Transverse colon (tissue), 4 donors: ENCODE data around the gene XKRX.

ENCODE experiments used
- EP300 ChIP-seq: sonication (generic); formaldehyde crosslinking; IDR thresholded peaks from one replicate; pipeline ENCODE4 v1.6.1; 2017; ENCODE audit warnings: antibody characterized with exemption, low read depth
- POLR2A ChIP-seq: fragments of 450-650 bp; IDR thresholded peaks from one replicate; pipeline ENCODE4 v1.6.1; 2016; ENCODE audit warnings: antibody characterized with exemption, mild to moderate bottlenecking, moderate library complexity
- POLR2AphosphoS5 ChIP-seq, 3 donors: sonication (generic); formaldehyde crosslinking; IDR thresholded peaks; one replicate each; pipeline ENCODE4 v1.6.1; 2016; ENCODE audit warnings: antibody characterized with exemption in 3 of 3
- TF ChIP-seq, protein P1 (sequence below), 5 experiments: fragments of 200-600 bp in 3 of 5; fragments of 450-650 bp in 2 of 5; sonication (generic) in 3 of 5; IDR thresholded peaks; 1 replicate in 2 of 5; 2 replicates in 3 of 5; pipeline ENCODE4 v1.5.1; 2016 to 2017; ENCODE audit warnings: antibody characterized with exemption in 5 of 5, inconsistent platforms in 3 of 5, mild to moderate bottlenecking in 2 of 5, moderate library complexity in 1 of 5

DNA sequence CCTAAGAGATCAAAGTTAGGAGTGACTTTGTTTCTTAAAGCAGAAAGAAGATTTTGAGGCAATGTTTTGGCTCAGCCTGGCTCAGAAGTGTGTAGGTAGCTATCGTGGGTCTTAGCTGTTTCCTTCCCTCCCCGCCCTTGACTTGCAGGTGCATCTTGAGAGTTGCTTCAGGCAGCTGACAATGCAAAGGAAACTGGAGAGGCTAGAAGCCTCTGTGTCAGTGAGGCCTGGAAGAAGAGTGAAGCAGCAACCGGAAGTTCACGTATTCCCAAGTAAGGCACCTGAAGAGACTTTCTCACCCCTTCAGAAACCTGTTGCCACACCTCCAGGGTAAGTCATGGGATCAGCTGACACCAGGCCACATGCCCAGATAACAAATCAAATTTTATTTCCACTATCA is 10.6 kb upstream of the XKRX start:
- TF ChIP-seq, protein P1, sequence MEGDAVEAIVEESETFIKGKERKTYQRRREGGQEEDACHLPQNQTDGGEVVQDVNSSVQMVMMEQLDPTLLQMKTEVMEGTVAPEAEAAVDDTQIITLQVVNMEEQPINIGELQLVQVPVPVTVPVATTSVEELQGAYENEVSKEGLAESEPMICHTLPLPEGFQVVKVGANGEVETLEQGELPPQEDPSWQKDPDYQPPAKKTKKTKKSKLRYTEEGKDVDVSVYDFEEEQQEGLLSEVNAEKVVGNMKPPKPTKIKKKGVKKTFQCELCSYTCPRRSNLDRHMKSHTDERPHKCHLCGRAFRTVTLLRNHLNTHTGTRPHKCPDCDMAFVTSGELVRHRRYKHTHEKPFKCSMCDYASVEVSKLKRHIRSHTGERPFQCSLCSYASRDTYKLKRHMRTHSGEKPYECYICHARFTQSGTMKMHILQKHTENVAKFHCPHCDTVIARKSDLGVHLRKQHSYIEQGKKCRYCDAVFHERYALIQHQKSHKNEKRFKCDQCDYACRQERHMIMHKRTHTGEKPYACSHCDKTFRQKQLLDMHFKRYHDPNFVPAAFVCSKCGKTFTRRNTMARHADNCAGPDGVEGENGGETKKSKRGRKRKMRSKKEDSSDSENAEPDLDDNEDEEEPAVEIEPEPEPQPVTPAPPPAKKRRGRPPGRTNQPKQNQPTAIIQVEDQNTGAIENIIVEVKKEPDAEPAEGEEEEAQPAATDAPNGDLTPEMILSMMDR (IDR thresholded peaks at IDR 0.05): no peak
- TF ChIP-seq POLR2A: no peak
- no peak for TF ChIP-seq POLR2AphosphoS5 (IDR thresholded peaks at IDR 0.05)
- no peak for TF ChIP-seq EP300
